HEK293 (cell line): ENCODE data around the gene RAB1B.
A peak's percentile ranks its signal among the peaks of the same experiment; 100 is the strongest.

Source experiments
- BCL11B ChIP-seq: fragments of 450-650 bp; formaldehyde crosslinking; IDR thresholded peaks from 2 replicates; pipeline ENCODE4 v1.5.1; 2016; ENCODE audit warnings: low read depth, missing biosample characterization, missing genetic modification characterization
- GLIS1 ChIP-seq: fragments of 450-650 bp; formaldehyde crosslinking; IDR thresholded peaks from 2 replicates; pipeline ENCODE4 v1.5.1; 2016; ENCODE audit warnings: missing biosample characterization, missing genetic modification characterization
- KLF1 ChIP-seq: fragments of 450-650 bp; formaldehyde crosslinking; IDR thresholded peaks from 2 replicates; pipeline ENCODE4 v1.5.1; 2016; ENCODE audit warnings: missing biosample characterization, missing genetic modification characterization
- KLF8 ChIP-seq: fragments of 450-650 bp; formaldehyde crosslinking; IDR thresholded peaks from 2 replicates; pipeline ENCODE4 v1.5.1; 2016; ENCODE audit warnings: missing biosample characterization, missing genetic modification characterization
- ZFP3 ChIP-seq: fragments of 450-650 bp; formaldehyde crosslinking; IDR thresholded peaks from 2 replicates; pipeline ENCODE4 v1.5.1; 2016; ENCODE audit warnings: low read depth, missing biosample characterization, missing genetic modification characterization
- ZNF114 ChIP-seq: fragments of 450-650 bp; formaldehyde crosslinking; IDR thresholded peaks from 2 replicates; pipeline ENCODE4 v1.5.0; 2017; ENCODE audit warnings: missing biosample characterization, missing genetic modification characterization
- ZNF132 ChIP-seq: fragments of 450-650 bp; formaldehyde crosslinking; IDR thresholded peaks from 2 replicates; pipeline ENCODE4 v1.5.1; 2017; ENCODE audit warnings: missing biosample characterization, missing genetic modification characterization, borderline replicate concordance
- ZNF146 ChIP-seq: fragments of 450-650 bp; formaldehyde crosslinking; IDR thresholded peaks from 2 replicates; pipeline ENCODE4 v1.5.1; 2016; ENCODE audit warnings: missing biosample characterization, missing genetic modification characterization
- ZNF19 ChIP-seq: fragments of 450-650 bp; formaldehyde crosslinking; IDR thresholded peaks from 2 replicates; pipeline ENCODE4; 2016; ENCODE audit warnings: missing biosample characterization, missing genetic modification characterization, low read depth
- ZNF211 ChIP-seq: fragments of 450-650 bp; formaldehyde crosslinking; IDR thresholded peaks from 2 replicates; pipeline ENCODE4 v1.5.1; 2016; ENCODE audit warnings: low read depth, missing biosample characterization, missing genetic modification characterization
- ZNF221 ChIP-seq: fragments of 450-650 bp; formaldehyde crosslinking; IDR thresholded peaks from 2 replicates; pipeline ENCODE4 v1.5.1; 2017; ENCODE audit warnings: missing biosample characterization, missing genetic modification characterization, borderline replicate concordance
- ZNF26 ChIP-seq: fragments of 450-650 bp; formaldehyde crosslinking; IDR thresholded peaks from 2 replicates; pipeline ENCODE4 v1.5.1; 2016; ENCODE audit warnings: missing biosample characterization, missing genetic modification characterization
- ZNF362 ChIP-seq: fragments of 450-650 bp; formaldehyde crosslinking; IDR thresholded peaks from 2 replicates; pipeline ENCODE4 v1.5.1; 2016; ENCODE audit warnings: missing biosample characterization, missing genetic modification characterization
- ZNF514 ChIP-seq: fragments of 450-650 bp; formaldehyde crosslinking; IDR thresholded peaks from 2 replicates; pipeline ENCODE4 v1.5.1; 2016; ENCODE audit warnings: missing biosample characterization, missing genetic modification characterization
- ZNF518A ChIP-seq: fragments of 450-650 bp; formaldehyde crosslinking; conservative IDR thresholded peaks from 2 replicates; pipeline ENCODE4 v1.5.1; 2016; ENCODE audit warnings: low read depth, missing biosample characterization, missing genetic modification characterization
- ZNF548 ChIP-seq: fragments of 450-650 bp; formaldehyde crosslinking; IDR thresholded peaks from 2 replicates; pipeline ENCODE4 v1.5.1; 2016; ENCODE audit warnings: missing biosample characterization, missing genetic modification characterization
- ZNF645 ChIP-seq: fragments of 450-650 bp; formaldehyde crosslinking; IDR thresholded peaks from 2 replicates; pipeline ENCODE4; 2016; ENCODE audit warnings: missing biosample characterization, missing genetic modification characterization
- ZNF704 ChIP-seq: fragments of 450-650 bp; formaldehyde crosslinking; IDR thresholded peaks from 2 replicates; pipeline ENCODE4 v1.5.1; 2016; ENCODE audit warnings: missing biosample characterization, missing genetic modification characterization
- ZSCAN18 ChIP-seq: fragments of 450-650 bp; formaldehyde crosslinking; IDR thresholded peaks from 2 replicates; pipeline ENCODE4 v1.5.1; 2016; ENCODE audit warnings: missing biosample characterization, missing genetic modification characterization
- TF ChIP-seq, protein P1 (sequence below): sonication (generic); formaldehyde crosslinking; IDR thresholded peaks from 2 replicates; pipeline ENCODE4 v1.8.1; 2022; ENCODE audit warnings: mild to moderate bottlenecking, moderate library complexity, missing genetic modification reagents
- TF ChIP-seq, protein P2 (sequence below): fragments of 450-650 bp; formaldehyde crosslinking; conservative IDR thresholded peaks from 2 replicates; pipeline ENCODE4 v1.5.1; 2016; ENCODE audit warnings: low read depth, missing biosample characterization, missing genetic modification characterization
- TF ChIP-seq, protein P3 (sequence below): fragments of 450-650 bp; formaldehyde crosslinking; IDR thresholded peaks from 2 replicates; pipeline ENCODE4 v1.5.1; 2017; ENCODE audit warnings: missing biosample characterization, missing genetic modification characterization

Gene RAB1B

DNA sequence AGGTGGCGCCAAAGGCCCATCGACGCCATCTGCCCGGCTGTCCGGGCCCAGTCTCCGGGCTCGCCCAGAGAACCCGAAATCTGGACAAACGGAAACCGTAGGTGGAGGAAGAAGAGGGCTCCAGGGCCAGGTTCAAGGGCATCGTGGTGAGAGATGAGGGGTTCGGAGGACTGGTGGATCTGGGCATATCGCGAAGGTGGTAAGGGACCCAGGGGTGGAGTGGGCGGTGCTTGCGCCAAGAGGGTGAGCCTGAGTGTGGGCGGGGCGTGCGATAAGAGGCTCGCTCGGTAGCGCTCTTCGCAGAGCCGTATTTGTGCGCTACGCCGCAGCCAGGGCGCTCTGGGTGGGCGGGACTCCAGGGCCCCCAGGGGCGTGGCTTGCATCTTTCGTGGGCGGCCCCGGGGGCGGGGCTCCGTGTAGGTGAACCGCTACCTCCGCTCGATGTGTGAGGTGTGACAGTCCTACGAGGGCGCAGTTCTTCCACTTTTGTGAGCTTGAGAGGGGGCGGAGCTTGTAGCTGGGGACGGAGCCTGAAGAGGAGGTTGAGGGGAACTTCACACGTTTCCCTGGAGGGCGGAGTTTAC, 43.6 kb downstream of the RAB1B start (continued):
- TF ChIP-seq ZNF518A (no peak), GLIS1 (tag by site-specific recombination) (peak; percentile 70), BCL11B (no peak), ZSCAN18 (tag by site-specific recombination) (no peak), KLF8 (peak; percentile 63), ZNF548 (tag by site-specific recombination) (no peak), ZNF514 (tag by site-specific recombination) (no peak), ZNF114 (tag by site-specific recombination) (no peak), ZNF211 (tag by site-specific recombination) (no peak), ZNF221 (tag by site-specific recombination) (no peak), ZNF19 (tag by site-specific recombination) (no peak), ZNF704 (tag by site-specific recombination) (no peak), ZNF362 (tag by site-specific recombination) (no peak), ZNF146 (no peak), KLF1 (tag by site-specific recombination) (peak; percentile 42), ZFP3 (tag by site-specific recombination) (no peak), ZNF26 (tag by site-specific recombination) (no peak), ZNF645 (tag by site-specific recombination) (no peak), ZNF132 (tag by site-specific recombination) (no peak)
- TF ChIP-seq, protein P1, sequence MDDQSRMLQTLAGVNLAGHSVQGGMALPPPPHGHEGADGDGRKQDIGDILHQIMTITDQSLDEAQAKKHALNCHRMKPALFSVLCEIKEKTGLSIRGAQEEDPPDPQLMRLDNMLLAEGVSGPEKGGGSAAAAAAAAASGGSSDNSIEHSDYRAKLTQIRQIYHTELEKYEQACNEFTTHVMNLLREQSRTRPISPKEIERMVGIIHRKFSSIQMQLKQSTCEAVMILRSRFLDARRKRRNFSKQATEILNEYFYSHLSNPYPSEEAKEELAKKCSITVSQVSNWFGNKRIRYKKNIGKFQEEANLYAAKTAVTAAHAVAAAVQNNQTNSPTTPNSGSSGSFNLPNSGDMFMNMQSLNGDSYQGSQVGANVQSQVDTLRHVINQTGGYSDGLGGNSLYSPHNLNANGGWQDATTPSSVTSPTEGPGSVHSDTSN (CRISPR knock-in tag), result no peak
- TF ChIP-seq, protein P2, sequence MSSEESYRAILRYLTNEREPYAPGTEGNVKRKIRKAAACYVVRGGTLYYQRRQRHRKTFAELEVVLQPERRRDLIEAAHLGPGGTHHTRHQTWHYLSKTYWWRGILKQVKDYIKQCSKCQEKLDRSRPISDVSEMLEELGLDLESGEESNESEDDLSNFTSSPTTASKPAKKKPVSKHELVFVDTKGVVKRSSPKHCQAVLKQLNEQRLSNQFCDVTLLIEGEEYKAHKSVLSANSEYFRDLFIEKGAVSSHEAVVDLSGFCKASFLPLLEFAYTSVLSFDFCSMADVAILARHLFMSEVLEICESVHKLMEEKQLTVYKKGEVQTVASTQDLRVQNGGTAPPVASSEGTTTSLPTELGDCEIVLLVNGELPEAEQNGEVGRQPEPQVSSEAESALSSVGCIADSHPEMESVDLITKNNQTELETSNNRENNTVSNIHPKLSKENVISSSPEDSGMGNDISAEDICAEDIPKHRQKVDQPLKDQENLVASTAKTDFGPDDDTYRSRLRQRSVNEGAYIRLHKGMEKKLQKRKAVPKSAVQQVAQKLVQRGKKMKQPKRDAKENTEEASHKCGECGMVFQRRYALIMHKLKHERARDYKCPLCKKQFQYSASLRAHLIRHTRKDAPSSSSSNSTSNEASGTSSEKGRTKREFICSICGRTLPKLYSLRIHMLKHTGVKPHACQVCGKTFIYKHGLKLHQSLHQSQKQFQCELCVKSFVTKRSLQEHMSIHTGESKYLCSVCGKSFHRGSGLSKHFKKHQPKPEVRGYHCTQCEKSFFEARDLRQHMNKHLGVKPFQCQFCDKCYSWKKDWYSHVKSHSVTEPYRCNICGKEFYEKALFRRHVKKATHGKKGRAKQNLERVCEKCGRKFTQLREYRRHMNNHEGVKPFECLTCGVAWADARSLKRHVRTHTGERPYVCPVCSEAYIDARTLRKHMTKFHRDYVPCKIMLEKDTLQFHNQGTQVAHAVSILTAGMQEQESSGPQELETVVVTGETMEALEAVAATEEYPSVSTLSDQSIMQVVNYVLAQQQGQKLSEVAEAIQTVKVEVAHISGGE (tag by site-specific recombination), result no peak
- TF ChIP-seq, protein P3, sequence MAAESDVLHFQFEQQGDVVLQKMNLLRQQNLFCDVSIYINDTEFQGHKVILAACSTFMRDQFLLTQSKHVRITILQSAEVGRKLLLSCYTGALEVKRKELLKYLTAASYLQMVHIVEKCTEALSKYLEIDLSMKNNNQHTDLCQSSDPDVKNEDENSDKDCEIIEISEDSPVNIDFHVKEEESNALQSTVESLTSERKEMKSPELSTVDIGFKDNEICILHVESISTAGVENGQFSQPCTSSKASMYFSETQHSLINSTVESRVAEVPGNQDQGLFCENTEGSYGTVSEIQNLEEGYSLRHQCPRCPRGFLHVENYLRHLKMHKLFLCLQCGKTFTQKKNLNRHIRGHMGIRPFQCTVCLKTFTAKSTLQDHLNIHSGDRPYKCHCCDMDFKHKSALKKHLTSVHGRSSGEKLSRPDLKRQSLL (tag by site-specific recombination), result peak; percentile 29; the same call in 1 of the 2 replicates
